Smooth muscle cell (in vitro differentiated cells): ENCODE data around the gene TBC1D9. TPM values are rescaled to one million over a fixed set of nuclear protein-coding genes. Genes with fewer than 3 reads are reported as not detected.

Experiments
- DNase-seq: peaks from one replicate; lab custom pipeline; 2025; ENCODE audit not compliant: unreplicated experiment; lab: John Stamatoyannopoulos, UW
- H2AFZ ChIP-seq: fragments of 200-600 bp; sonication (generic); 2 replicates; pipeline ENCODE4 v1.6.0; 2016; ENCODE audit warnings: antibody characterized with exemption, low read depth, mild to moderate bottlenecking
- H3F3A ChIP-seq: fragments of 200-600 bp; sonication (generic); 2 replicates; pipeline ENCODE4 v1.6.0; 2017; ENCODE audit warnings: antibody characterized with exemption, low read depth
- H3K27ac ChIP-seq: fragments of 200-600 bp; sonication (generic); 2 replicates; pipeline ENCODE4 v1.5.1; 2016; ENCODE audit warnings: low read depth, mild to moderate bottlenecking
- H3K27me3 ChIP-seq: fragments of 200-600 bp; sonication (generic); 2 replicates; pipeline ENCODE4 v1.6.1; 2016; ENCODE audit warnings: low read depth, mild to moderate bottlenecking
- H3K36me3 ChIP-seq: fragments of 200-600 bp; sonication (generic); 2 replicates; pipeline ENCODE4 v1.5.1; 2016; ENCODE audit warnings: low read depth
- H3K4me1 ChIP-seq: fragments of 200-600 bp; sonication (generic); 2 replicates; pipeline ENCODE4 v1.5.1; 2016; ENCODE audit warnings: low read depth
- H3K4me2 ChIP-seq: fragments of 200-600 bp; sonication (generic); 2 replicates; pipeline ENCODE4 v1.6.0; 2016; ENCODE audit warnings: mild to moderate bottlenecking
- H3K4me3 ChIP-seq: fragments of 200-600 bp; sonication (generic); 2 replicates; pipeline ENCODE4 v1.5.1; 2016; ENCODE audit warnings: mild to moderate bottlenecking
- H3K79me2 ChIP-seq: fragments of 200-600 bp; sonication (generic); 2 replicates; pipeline ENCODE4 v1.6.0; 2016; ENCODE audit warnings: low read depth, mild to moderate bottlenecking
- H3K9ac ChIP-seq: fragments of 200-600 bp; sonication (generic); 2 replicates; pipeline ENCODE4 v1.6.0; 2016; ENCODE audit warnings: low read depth
- H3K9me3 ChIP-seq: fragments of 200-600 bp; sonication (generic); replicated peaks from 2 replicates; pipeline ENCODE4 v1.5.1; 2016; ENCODE audit warnings: low read depth
- H4K20me1 ChIP-seq: fragments of 200-600 bp; sonication (generic); 2 replicates; pipeline ENCODE4 v1.6.0; 2016; ENCODE audit warnings: low read depth
- CTCF ChIP-seq: fragments of 200-600 bp; sonication (generic); IDR thresholded peaks from 2 replicates; pipeline ENCODE4 v1.5.1; 2017; ENCODE audit warnings: borderline replicate concordance, mild to moderate bottlenecking, antibody characterized with exemption; ENCODE audit not compliant: insufficient read depth, poor library complexity, severe bottlenecking
- WGBS: methylation state at CpG from one replicate; pipeline ENCODE4 v1.1.7; 2016; ENCODE audit warnings: low lambda C conversion rate; 5-methylcytosine and 5-hydroxymethylcytosine counted together
- polyA plus RNA-seq: library from polyadenylated mRNA; unstranded; fragments of >200 nt; fragmentation: Nextera tagmentation; extraction: Ambion mirVana; gene quantifications from 2 replicates; pipeline ENCODE4 v1.2.1, GENCODE V29; 2016
- total RNA-seq: library from RNA; depleted of rRNA; stranded (reverse); fragments of >200 nt; gene quantifications from 2 replicates; pipeline ENCODE4 v1.2.3, GENCODE V29; 2014

Gene TBC1D9
- total and polyA plus RNA-seq, 2 experiments from 2014 or later: 9.1 to 39.5 TPM

GRCh38 chr4:140672416-140672815 is 83.8 kb downstream of the TBC1D9 start:
- Histone ChIP-seq H3K4me2 (peak overlapping the region; percentile 45), H2AFZ (no peak overlapping the region), H3K9ac (no peak overlapping the region), H3K4me3 (no peak overlapping the region), H4K20me1 (no peaks in the 10 kb centered on the region), H3F3A (peaks cover 20% of the 10 kb centered on the region), H3K27me3 (no peaks in the 10 kb centered on the region), H3K36me3 (peaks cover 4% of the 10 kb centered on the region), H3K9me3 (no peaks in the 10 kb centered on the region), H3K27ac (peak overlapping the region; percentile 64), H3K79me2 (no peaks in the 10 kb centered on the region), H3K4me1 (peaks cover 15% of the 10 kb centered on the region)
- WGBS: 18% methylated on average over 4 of the region's 4 CpGs
- no peak for DNase-seq
- no peak for TF ChIP-seq CTCF

- H3K9ac ChIP-seq: no peak overlapping the region
- no peaks in the 10 kb centered on the region for H3K79me2 ChIP-seq
- peaks cover 4% of the 10 kb centered on the region for H3K36me3 ChIP-seq
- DNase-seq: no peak
- H3K4me1 ChIP-seq: peaks cover 7% of the 10 kb centered on the region
- no peaks in the 10 kb centered on the region for H3K9me3 ChIP-seq
- no peaks in the 10 kb centered on the region for H4K20me1 ChIP-seq
- H3K27ac ChIP-seq: no peak overlapping the region
- no peak for TF ChIP-seq CTCF
- no peak overlapping the region for H2AFZ ChIP-seq
- H3K27me3 ChIP-seq: no peaks in the 10 kb centered on the region
- H3K4me2 ChIP-seq: no peak overlapping the region
- H3F3A ChIP-seq: peaks cover 6% of the 10 kb centered on the region
- WGBS: 89% methylated on average over 1 of the region's 1 CpG
- H3K4me3 ChIP-seq: no peak overlapping the region
Observed at GRCh38 chr4:140668111-140668510, 88.1 kb downstream of the TBC1D9 start.

- no peak for TF ChIP-seq CTCF
- Histone ChIP-seq H3K79me2 (no peaks in the 10 kb centered on the region), H3K27ac (no peak overlapping the region), H4K20me1 (no peaks in the 10 kb centered on the region), H2AFZ (no peak overlapping the region), H3K4me1 (peaks cover 4% of the 10 kb centered on the region), H3K9ac (no peak overlapping the region), H3K27me3 (no peaks in the 10 kb centered on the region), H3K4me3 (no peak overlapping the region), H3K9me3 (no peaks in the 10 kb centered on the region), H3K4me2 (no peak overlapping the region), H3F3A (no peaks in the 10 kb centered on the region), H3K36me3 (peaks cover 4% of the 10 kb centered on the region)
- DNase-seq: no peak
- WGBS: 95% methylated on average over 11 of the region's 11 CpGs
Observed at GRCh38 chr4:140666889-140667614, 89.1 kb downstream of the TBC1D9 start.
